GM20000 (cell line): Measurements from ENCODE around the gene TMEM168.
"Not testable (repeated sequence)": the region's sequence is repeated elsewhere in the genome, so short reads cannot be mapped to it uniquely, and the experiment has no call there.

Experiments
- DNase-seq: peaks from one replicate; pipeline ENCODE4 v3.0.0; 2012; ENCODE audit warnings: low spot score
- TF ChIP-seq, protein P1 (sequence below): IDR thresholded peaks from 2 replicates; pipeline ENCODE4 v1.5.1; 2012; ENCODE audit warnings: mild to moderate bottlenecking, control low read depth; ENCODE audit errors: extremely low read depth, missing control alignments

Gene TMEM168

DNA sequence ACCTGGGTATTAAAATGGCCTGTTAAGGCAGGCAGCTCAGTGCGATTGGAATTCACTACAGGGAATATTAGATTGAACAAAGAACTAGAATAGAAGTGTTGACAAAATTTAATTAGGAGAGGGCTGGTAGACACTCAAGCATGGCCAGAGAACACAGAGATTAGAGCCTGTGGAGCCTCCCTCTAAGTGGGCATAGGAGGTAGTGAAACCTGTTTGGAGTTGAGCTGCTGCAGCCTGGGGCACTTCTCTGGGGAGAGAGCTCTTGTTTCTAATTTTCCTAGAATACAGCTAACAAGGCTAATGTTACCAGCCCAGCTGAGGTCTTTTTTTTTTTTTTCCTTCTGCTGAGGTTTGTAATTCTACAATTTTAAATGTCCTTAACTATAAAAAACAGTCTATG lies 46.4 kb downstream of the TMEM168 start:
- no peak for DNase-seq
- TF ChIP-seq, protein P1, sequence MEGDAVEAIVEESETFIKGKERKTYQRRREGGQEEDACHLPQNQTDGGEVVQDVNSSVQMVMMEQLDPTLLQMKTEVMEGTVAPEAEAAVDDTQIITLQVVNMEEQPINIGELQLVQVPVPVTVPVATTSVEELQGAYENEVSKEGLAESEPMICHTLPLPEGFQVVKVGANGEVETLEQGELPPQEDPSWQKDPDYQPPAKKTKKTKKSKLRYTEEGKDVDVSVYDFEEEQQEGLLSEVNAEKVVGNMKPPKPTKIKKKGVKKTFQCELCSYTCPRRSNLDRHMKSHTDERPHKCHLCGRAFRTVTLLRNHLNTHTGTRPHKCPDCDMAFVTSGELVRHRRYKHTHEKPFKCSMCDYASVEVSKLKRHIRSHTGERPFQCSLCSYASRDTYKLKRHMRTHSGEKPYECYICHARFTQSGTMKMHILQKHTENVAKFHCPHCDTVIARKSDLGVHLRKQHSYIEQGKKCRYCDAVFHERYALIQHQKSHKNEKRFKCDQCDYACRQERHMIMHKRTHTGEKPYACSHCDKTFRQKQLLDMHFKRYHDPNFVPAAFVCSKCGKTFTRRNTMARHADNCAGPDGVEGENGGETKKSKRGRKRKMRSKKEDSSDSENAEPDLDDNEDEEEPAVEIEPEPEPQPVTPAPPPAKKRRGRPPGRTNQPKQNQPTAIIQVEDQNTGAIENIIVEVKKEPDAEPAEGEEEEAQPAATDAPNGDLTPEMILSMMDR, result no peak

- TF ChIP-seq, protein P1, result no peak
These were observed 49.5 kb downstream of the TMEM168 start for GRCh38 chr7:112740667-112741066.

DNA sequence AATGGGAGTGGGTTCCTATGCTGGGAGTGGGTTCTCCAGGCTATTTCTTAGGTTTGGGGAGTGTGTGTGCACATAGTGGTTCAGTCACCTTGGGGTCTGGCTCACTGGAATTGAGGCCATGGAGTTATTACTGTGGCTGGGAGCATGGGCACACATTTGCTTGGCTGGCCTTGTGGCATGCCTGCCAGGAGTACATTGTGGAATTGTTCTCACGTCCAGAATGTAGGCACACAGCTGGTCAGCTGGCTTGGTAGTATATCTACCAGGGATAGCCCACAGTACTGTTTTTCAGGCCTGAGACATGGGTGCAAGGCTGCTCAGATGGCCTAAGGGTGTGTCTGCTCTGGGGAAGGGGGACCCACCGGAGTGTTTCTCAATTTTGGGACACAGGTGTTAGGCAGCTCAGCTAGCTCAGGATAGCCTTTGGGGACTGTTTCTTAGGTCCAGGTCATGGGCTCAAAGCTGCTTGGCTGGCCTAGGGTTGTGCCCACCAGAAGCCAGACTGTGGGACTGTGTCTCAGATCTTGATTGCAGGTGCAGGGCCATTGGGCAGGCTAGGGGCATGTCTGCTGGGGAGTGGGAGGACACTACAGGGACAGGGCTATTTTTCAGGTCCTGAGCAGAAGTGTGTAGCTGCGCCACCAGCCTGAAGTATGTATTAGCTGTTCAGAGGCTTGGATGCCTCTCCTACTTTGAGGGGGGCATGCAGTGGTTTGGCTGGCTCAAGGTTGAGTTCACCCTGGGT lies 50.6 kb downstream of the TMEM168 start:
- TF ChIP-seq, protein P1, result no peak
- no peak for DNase-seq

More at GRCh38 chr7:112740667-112741066, 49.5 kb downstream of the TMEM168 start:
- no peak for DNase-seq

- DNase-seq, result no peak
- TF ChIP-seq, protein P1, result no peak
These were observed 54.9 kb downstream of the TMEM168 start for GRCh38 chr7:112735261-112735660.

- DNase-seq, result not testable (repeated sequence)
These were observed 58.9 kb downstream of the TMEM168 start for GRCh38 chr7:112731324-112731723.

GRCh38 chr7:112726076-112726475 lies 64.1 kb downstream of the TMEM168 start:
- TF ChIP-seq, protein P1, result no peak
- DNase-seq, result no peak

DNA sequence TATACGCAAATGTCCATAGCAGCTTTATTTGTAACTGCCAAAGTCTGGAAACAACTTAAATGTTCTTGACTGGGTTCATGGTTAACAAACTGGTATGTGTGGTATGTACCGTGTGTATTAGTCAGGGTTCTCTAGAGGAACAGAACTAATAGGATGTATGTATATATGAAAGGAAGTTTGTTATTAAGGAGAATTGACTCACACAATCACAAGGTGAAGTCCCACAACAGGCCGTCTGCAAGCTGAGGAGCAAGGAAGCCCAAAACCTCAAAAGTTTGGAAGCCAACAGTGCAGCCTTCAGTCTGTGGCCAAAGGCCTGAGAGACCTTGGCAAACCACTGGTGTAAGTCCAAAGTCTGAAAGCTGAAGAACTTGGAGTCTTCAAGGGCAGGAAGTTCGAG lies 66.8 kb downstream of the TMEM168 start:
- DNase-seq, result no peak
- TF ChIP-seq, protein P1, result no peak

DNA sequence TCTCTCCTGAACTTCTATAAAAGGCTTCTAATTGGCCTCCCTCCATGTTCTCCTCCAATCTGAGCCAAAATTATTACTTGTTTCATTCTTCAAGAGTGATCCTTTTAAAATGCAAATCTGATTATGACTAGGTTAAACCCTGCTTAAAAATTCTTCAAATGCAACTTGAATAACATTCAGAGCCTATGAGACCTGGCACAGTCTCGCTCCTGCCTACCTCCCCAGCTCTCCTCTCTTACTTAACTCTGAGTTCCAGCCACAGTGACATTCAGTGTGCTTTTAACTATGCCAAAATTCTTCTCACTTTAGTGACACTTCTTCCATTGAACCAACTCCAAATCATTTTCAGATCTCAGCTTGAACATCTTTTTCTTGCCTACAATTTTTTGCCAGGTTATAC lies 68.8 kb downstream of the TMEM168 start:
- DNase-seq, result no peak
- TF ChIP-seq, protein P1, result no peak
